ENCODE measurements around the gene CDO1. TPM values are rescaled to one million over a fixed set of nuclear protein-coding genes. Genes with fewer than 3 reads are reported as not detected.
"Not testable (repeated sequence)": the region's sequence is repeated elsewhere in the genome, so short reads cannot be mapped to it uniquely, and the experiment has no call there.

CDO1 gene
- total and polyA plus RNA-seq, 4 donors, result 2.9 to 31.7 (median 4.8) TPM

DNA sequence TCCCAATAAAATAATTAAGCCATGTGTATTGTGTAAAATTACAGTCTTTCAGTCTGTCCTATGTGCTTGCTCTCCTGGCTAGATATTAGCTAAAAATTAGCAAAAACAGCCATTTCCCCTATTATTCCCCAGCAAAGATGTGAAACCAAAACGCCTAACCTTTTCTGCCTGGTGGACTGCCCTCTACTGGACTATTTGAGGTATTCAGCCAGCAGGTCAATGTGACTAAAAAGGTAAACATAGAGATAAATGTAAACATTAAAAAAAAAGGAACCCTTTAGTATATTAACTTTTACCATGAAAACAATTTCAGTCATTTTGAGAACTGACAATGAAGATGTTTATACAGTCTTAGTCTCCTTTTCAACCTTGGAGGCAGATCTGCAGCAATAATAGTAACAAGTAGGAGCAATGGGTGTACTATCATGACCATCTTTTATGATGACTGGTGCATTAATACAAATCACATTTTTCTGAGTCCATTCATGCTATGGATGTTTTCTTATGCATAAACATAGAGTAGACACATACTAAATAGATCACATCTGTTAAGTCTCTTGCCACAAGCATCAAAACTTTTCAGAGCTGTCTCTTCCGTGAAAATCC lies 14.8 kb upstream of the CDO1 start:
- no peak overlapping the region for H3K27ac ChIP-seq (ENCODE audit: low read depth in 1 of 2, low read length in 1 of 2)
- H3K36me3 ChIP-seq (ENCODE audit: control insufficient read depth in 4 of 4, insufficient read depth in 4 of 4, low read length in 4 of 4), result peaks cover 5 to 38% (median 16%) of the 10 kb centered on the region in 4 donors
- H3K4me3 ChIP-seq, result no peak overlapping the region
- no peaks in the 10 kb centered on the region for H3K9me3 ChIP-seq (ENCODE audit: control insufficient read depth in 4 of 4, insufficient read depth in 3 of 4, low read length in 3 of 4)
- no peak overlapping the region for H3K9ac ChIP-seq (ENCODE audit: insufficient read depth in 1 of 2, low read length in 2 of 2)
- WGBS, 2 donors, result 51 to 52% methylated on average over 2 of the region's 2 CpGs
- DNase-seq (peak; percentile 26 to 73 (median 69)), ATAC-seq (ENCODE audit: insufficient read depth, low FRiP score) (peak; percentile 66)
- H3K4me1 ChIP-seq (ENCODE audit: control insufficient read depth in 5 of 5, insufficient read depth in 5 of 5, low read length in 5 of 5), result no peaks in the 10 kb centered on the region
- H3K27me3 ChIP-seq (ENCODE audit: control insufficient read depth in 3 of 3, insufficient read depth in 3 of 3, low read length in 2 of 3), result no peaks in the 10 kb centered on the region
- TF ChIP-seq, protein P1, sequence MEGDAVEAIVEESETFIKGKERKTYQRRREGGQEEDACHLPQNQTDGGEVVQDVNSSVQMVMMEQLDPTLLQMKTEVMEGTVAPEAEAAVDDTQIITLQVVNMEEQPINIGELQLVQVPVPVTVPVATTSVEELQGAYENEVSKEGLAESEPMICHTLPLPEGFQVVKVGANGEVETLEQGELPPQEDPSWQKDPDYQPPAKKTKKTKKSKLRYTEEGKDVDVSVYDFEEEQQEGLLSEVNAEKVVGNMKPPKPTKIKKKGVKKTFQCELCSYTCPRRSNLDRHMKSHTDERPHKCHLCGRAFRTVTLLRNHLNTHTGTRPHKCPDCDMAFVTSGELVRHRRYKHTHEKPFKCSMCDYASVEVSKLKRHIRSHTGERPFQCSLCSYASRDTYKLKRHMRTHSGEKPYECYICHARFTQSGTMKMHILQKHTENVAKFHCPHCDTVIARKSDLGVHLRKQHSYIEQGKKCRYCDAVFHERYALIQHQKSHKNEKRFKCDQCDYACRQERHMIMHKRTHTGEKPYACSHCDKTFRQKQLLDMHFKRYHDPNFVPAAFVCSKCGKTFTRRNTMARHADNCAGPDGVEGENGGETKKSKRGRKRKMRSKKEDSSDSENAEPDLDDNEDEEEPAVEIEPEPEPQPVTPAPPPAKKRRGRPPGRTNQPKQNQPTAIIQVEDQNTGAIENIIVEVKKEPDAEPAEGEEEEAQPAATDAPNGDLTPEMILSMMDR (IDR thresholded peaks at IDR 0.05; ENCODE audit: control extremely low read depth, extremely low read depth), result peak; percentile 21

DNA sequence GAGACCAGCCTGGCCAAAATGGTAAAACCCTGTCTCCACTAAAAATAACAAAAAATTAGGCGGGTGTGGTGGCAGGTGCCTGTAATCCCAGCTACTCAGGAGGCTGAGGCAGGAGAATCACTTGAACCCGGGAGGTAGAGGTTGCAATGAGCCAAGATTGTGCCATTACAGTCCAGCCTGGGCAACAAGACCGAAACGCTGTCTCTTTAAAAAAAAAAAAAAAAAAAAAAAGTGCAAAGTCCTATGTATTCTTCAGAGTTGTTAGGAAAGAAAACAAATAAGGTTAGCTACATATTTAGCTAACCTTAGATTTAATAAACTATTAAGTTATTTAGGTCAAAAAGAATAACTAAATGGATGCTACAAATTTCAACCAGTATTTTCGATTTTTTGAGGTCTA lies 13.5 kb upstream of the CDO1 start:
- Histone ChIP-seq H3K27ac (ENCODE audit: low read depth in 1 of 2, low read length in 1 of 2) (no peak overlapping the region), H3K4me1 (ENCODE audit: control insufficient read depth in 5 of 5, insufficient read depth in 5 of 5, low read length in 5 of 5) (no peaks in the 10 kb centered on the region), H3K9me3 (ENCODE audit: control insufficient read depth in 4 of 4, insufficient read depth in 3 of 4, low read length in 3 of 4) (peaks cover 0 to 3% (median 0%) of the 10 kb centered on the region in 4 donors), H3K9ac (ENCODE audit: insufficient read depth in 1 of 2, low read length in 2 of 2) (no peak overlapping the region), H3K4me3 (no peak overlapping the region), H3K36me3 (ENCODE audit: control insufficient read depth in 4 of 4, insufficient read depth in 4 of 4, low read length in 4 of 4) (peaks cover 3 to 29% (median 8%) of the 10 kb centered on the region in 4 donors), H3K27me3 (ENCODE audit: control insufficient read depth in 3 of 3, insufficient read depth in 3 of 3, low read length in 2 of 3) (no peaks in the 10 kb centered on the region)
- DNase-seq, result no peak
- TF ChIP-seq, protein P1 (IDR thresholded peaks at IDR 0.05; ENCODE audit: control extremely low read depth, extremely low read depth), result no peak
- WGBS, 2 donors, result 95 to 97% methylated on average over 5 of the region's 5 CpGs
- no peak for ATAC-seq (ENCODE audit: insufficient read depth, low FRiP score)

DNA sequence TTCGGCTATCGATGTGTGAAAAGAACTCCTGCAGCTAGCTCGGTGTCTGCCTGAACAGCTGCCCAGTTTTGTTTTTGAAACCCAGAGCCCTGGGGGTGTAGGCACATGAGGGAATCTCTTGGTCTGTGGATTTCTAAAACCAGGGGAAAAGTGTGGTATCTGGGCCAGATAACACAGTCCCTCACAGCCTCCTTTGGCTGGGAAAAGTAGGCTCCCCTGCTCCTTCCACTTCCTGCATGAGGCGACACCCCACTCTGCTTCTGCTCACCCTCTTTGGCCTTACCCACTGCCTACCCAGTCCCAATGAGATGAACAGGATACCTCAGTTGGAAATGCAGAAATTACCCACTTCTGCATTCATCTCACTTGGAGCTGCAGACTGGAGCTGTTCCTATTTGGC lies 9.5 kb upstream of the CDO1 start:
- no peaks in the 10 kb centered on the region for H3K4me1 ChIP-seq (ENCODE audit: control insufficient read depth in 5 of 5, insufficient read depth in 5 of 5, low read length in 5 of 5)
- H3K4me3 ChIP-seq, result no peak overlapping the region
- DNase-seq (no peak), ATAC-seq (ENCODE audit: insufficient read depth, low FRiP score) (no peak)
- no peak overlapping the region for H3K9ac ChIP-seq (ENCODE audit: insufficient read depth in 1 of 2, low read length in 2 of 2)
- peaks cover 0 to 14% (median 2%) of the 10 kb centered on the region in 4 donors for H3K36me3 ChIP-seq (ENCODE audit: control insufficient read depth in 4 of 4, insufficient read depth in 4 of 4, low read length in 4 of 4)
- no peaks in the 10 kb centered on the region for H3K27me3 ChIP-seq (ENCODE audit: control insufficient read depth in 3 of 3, insufficient read depth in 3 of 3, low read length in 2 of 3)
- peaks cover 0 to 3% (median 0%) of the 10 kb centered on the region in 4 donors for H3K9me3 ChIP-seq (ENCODE audit: control insufficient read depth in 4 of 4, insufficient read depth in 3 of 4, low read length in 3 of 4)
- TF ChIP-seq, protein P1 (IDR thresholded peaks at IDR 0.05; ENCODE audit: control extremely low read depth, extremely low read depth), result no peak
- H3K27ac ChIP-seq (ENCODE audit: low read depth in 1 of 2, low read length in 1 of 2), result no peak overlapping the region
- WGBS, 2 donors, result 97 to 98% methylated on average over 4 of the region's 4 CpGs

DNA sequence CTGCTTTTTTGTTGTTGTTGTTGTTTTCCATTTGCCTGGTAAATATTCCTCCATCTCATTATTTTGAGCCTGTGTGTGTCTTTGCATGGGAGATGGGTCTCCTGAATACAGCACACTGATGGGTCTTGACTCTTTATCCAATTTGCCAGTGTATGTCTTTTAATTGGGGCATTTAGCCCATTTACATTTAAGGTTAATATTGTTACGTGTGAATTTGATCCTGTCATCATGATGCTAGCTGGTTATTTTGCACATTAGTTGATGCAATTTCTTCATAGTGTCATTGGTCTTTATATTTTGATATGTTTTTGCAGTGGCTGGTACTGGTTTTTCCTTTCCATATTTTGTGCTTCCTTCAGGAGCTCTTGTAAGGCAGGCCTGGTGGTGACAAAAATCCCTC lies 8.5 kb upstream of the CDO1 start:
- ATAC-seq (ENCODE audit: insufficient read depth, low FRiP score); H3K9me3 ChIP-seq (ENCODE audit: control insufficient read depth in 4 of 4, insufficient read depth in 3 of 4, low read length in 3 of 4); DNase-seq; H3K4me3 ChIP-seq; H3K4me1 ChIP-seq (ENCODE audit: control insufficient read depth in 5 of 5, insufficient read depth in 5 of 5, low read length in 5 of 5); H3K27ac ChIP-seq (ENCODE audit: low read depth in 1 of 2, low read length in 1 of 2); H3K27me3 ChIP-seq (ENCODE audit: control insufficient read depth in 3 of 3, insufficient read depth in 3 of 3, low read length in 2 of 3); H3K9ac ChIP-seq (ENCODE audit: insufficient read depth in 1 of 2, low read length in 2 of 2); H3K36me3 ChIP-seq (ENCODE audit: control insufficient read depth in 4 of 4, insufficient read depth in 4 of 4, low read length in 4 of 4): not testable (repeated sequence)
- WGBS, 2 donors, result 97 to 100% methylated on average over 1 of the region's 1 CpG

Data from lung (tissue), 12 donors.